Brain microvascular endothelial cell (primary cell): ENCODE results near the gene FRAS1.
"Not testable (repeated sequence)": the region's sequence is repeated elsewhere in the genome, so short reads cannot be mapped to it uniquely, and the experiment has no call there.

Experiments
- DNase-seq: peaks from one replicate; pipeline ENCODE4 v3.0.0-alpha.2; 2020
- H3K27ac ChIP-seq: fragments of 250-450 bp; sonication (Bioruptor Pico); 2 replicates; pipeline ENCODE4 v1.5.1; 2020; ENCODE audit warnings: mild to moderate bottlenecking, moderate library complexity
- H3K27me3 ChIP-seq: fragments of 250-450 bp; sonication (Bioruptor Pico); replicated peaks from 2 replicates; pipeline ENCODE4 v1.5.1; 2020; ENCODE audit warnings: mild to moderate bottlenecking
- H3K36me3 ChIP-seq: fragments of 250-450 bp; sonication (Bioruptor Pico); replicated peaks from 2 replicates; pipeline ENCODE4 v1.5.1; 2020; ENCODE audit warnings: mild to moderate bottlenecking
- H3K4me3 ChIP-seq: 2 replicates; pipeline ENCODE4 v1.5.1; 2011; ENCODE audit warnings: low read depth, mild to moderate bottlenecking, control low read depth, low read length, moderate library complexity
- CTCF ChIP-seq: IDR thresholded peaks from 2 replicates; pipeline ENCODE4 v1.5.1; 2011; ENCODE audit warnings: low read depth, mild to moderate bottlenecking, moderate library complexity, low read length, control low read depth, inconsistent platforms; ENCODE audit errors: missing control alignments
- in situ Hi-C: cut with HindIII; loops from 2 replicates; pipeline ENCODE4 v1.10.0; 2017; ENCODE audit warnings: low sequenced_read_pairs, low pct_ligation_motif_present

The FRAS1 gene

GRCh38 chr4:78267790-78268189, 210.7 kb downstream of the FRAS1 start:
- Histone ChIP-seq H3K27ac (no peak overlapping the region), H3K27me3 (no peaks in the 10 kb centered on the region), H3K4me3 (no peak overlapping the region), H3K36me3 (no peaks in the 10 kb centered on the region)
- DNase-seq = no peak
- in situ Hi-C loops = no loop called here
- TF ChIP-seq CTCF = no peak

GRCh38 chr4:78268597-78268996, 211.5 kb downstream of the FRAS1 start:
- H3K4me3 ChIP-seq = no peak overlapping the region
- no peak overlapping the region for H3K27ac ChIP-seq
- H3K36me3 ChIP-seq = no peaks in the 10 kb centered on the region
- no peak for DNase-seq
- H3K27me3 ChIP-seq = no peaks in the 10 kb centered on the region
- in situ Hi-C loops = no loop called here
- TF ChIP-seq CTCF = no peak

GRCh38 chr4:78275450-78275849, 218.3 kb downstream of the FRAS1 start:
- H3K36me3 ChIP-seq, in situ Hi-C loops: not testable (repeated sequence)

GRCh38 chr4:78286281-78286680, 229.2 kb downstream of the FRAS1 start:
- H3K27me3 ChIP-seq = no peaks in the 10 kb centered on the region
- no peak overlapping the region for H3K27ac ChIP-seq
- H3K4me3 ChIP-seq = no peak overlapping the region
- TF ChIP-seq CTCF = no peak
- DNase-seq = no peak
- H3K36me3 ChIP-seq = no peaks in the 10 kb centered on the region
- in situ Hi-C loops = no loop called here

More at GRCh38 chr4:78275450-78275849, 218.3 kb downstream of the FRAS1 start:
- not testable (repeated sequence) for H3K4me3 ChIP-seq, DNase-seq, H3K27ac ChIP-seq, H3K27me3 ChIP-seq

GRCh38 chr4:78288327-78288726, 231.2 kb downstream of the FRAS1 start:
- no peak for TF ChIP-seq CTCF
- no peaks in the 10 kb centered on the region for H3K27me3 ChIP-seq
- H3K36me3 ChIP-seq = no peaks in the 10 kb centered on the region
- no peak overlapping the region for H3K4me3 ChIP-seq
- in situ Hi-C loops = no loop called here
- H3K27ac ChIP-seq = no peak overlapping the region
- DNase-seq = peak; percentile 37

GRCh38 chr4:78291277-78291676, 234.2 kb downstream of the FRAS1 start:
- Histone ChIP-seq H3K36me3 (no peaks in the 10 kb centered on the region), H3K4me3 (no peak overlapping the region), H3K27me3 (no peaks in the 10 kb centered on the region), H3K27ac (no peak overlapping the region)
- in situ Hi-C loops = no loop called here
- no peak for DNase-seq
- no peak for TF ChIP-seq CTCF
